ENCODE results near the gene MTCL1. TPM values are rescaled to one million over a fixed set of nuclear protein-coding genes. Genes with fewer than 3 reads are reported as not detected.

Gene MTCL1
- total and polyA plus RNA-seq, 4 donors: 1.3 to 12.4 (median 3.7) TPM

- 55 to 75% methylated on average over 4 of the region's 4 CpGs for WGBS, 2 donors
Observed at GRCh38 chr18:8854550-8854949, 149.2 kb downstream of the MTCL1 start.

GRCh38 chr18:8854962-8855361, 149.6 kb downstream of the MTCL1 start:
- no peaks in the 10 kb centered on the region for H3K36me3 ChIP-seq (ENCODE audit: control insufficient read depth in 4 of 4, insufficient read depth in 4 of 4, low read length in 4 of 4)
- WGBS, 2 donors: 50 to 51% methylated on average over 2 of the region's 2 CpGs
- no peaks in the 10 kb centered on the region for H3K4me1 ChIP-seq (ENCODE audit: control insufficient read depth in 5 of 5, insufficient read depth in 5 of 5, low read length in 5 of 5)
- no peaks in the 10 kb centered on the region for H3K9me3 ChIP-seq (ENCODE audit: control insufficient read depth in 4 of 4, insufficient read depth in 3 of 4, low read length in 3 of 4)
- H3K4me3 ChIP-seq: no peak overlapping the region
- H3K27me3 ChIP-seq (ENCODE audit: control insufficient read depth in 3 of 3, insufficient read depth in 3 of 3, low read length in 2 of 3): no peaks in the 10 kb centered on the region
- H3K9ac ChIP-seq (ENCODE audit: insufficient read depth in 1 of 2, low read length in 2 of 2): no peak overlapping the region
- no peak for TF ChIP-seq CTCF (IDR thresholded peaks at IDR 0.05; ENCODE audit: control extremely low read depth, extremely low read depth)
- no peak overlapping the region for H3K27ac ChIP-seq (ENCODE audit: low read depth in 1 of 2, low read length in 1 of 2)
- ATAC-seq (ENCODE audit: insufficient read depth, low FRiP score) (no peak), DNase-seq (no peak)

More at GRCh38 chr18:8854550-8854949, 149.2 kb downstream of the MTCL1 start:
- Histone ChIP-seq H3K9ac (ENCODE audit: insufficient read depth in 1 of 2, low read length in 2 of 2) (no peak overlapping the region), H3K27ac (ENCODE audit: low read depth in 1 of 2, low read length in 1 of 2) (no peak overlapping the region), H3K9me3 (ENCODE audit: control insufficient read depth in 4 of 4, insufficient read depth in 3 of 4, low read length in 3 of 4) (no peaks in the 10 kb centered on the region), H3K36me3 (ENCODE audit: control insufficient read depth in 4 of 4, insufficient read depth in 4 of 4, low read length in 4 of 4) (no peaks in the 10 kb centered on the region), H3K4me3 (no peak overlapping the region), H3K27me3 (ENCODE audit: control insufficient read depth in 3 of 3, insufficient read depth in 3 of 3, low read length in 2 of 3) (no peaks in the 10 kb centered on the region), H3K4me1 (ENCODE audit: control insufficient read depth in 5 of 5, insufficient read depth in 5 of 5, low read length in 5 of 5) (no peaks in the 10 kb centered on the region)
- no peak for TF ChIP-seq CTCF (IDR thresholded peaks at IDR 0.05; ENCODE audit: control extremely low read depth, extremely low read depth)
- ATAC-seq (ENCODE audit: insufficient read depth, low FRiP score) (no peak), DNase-seq (peak in 1 of 3 donors; percentile 20)

GRCh38 chr18:8856212-8856611, 150.9 kb downstream of the MTCL1 start:
- Histone ChIP-seq H3K4me3 (no peak overlapping the region), H3K4me1 (ENCODE audit: control insufficient read depth in 5 of 5, insufficient read depth in 5 of 5, low read length in 5 of 5) (no peaks in the 10 kb centered on the region), H3K27ac (ENCODE audit: low read depth in 1 of 2, low read length in 1 of 2) (no peak overlapping the region), H3K9ac (ENCODE audit: insufficient read depth in 1 of 2, low read length in 2 of 2) (no peak overlapping the region), H3K27me3 (ENCODE audit: control insufficient read depth in 3 of 3, insufficient read depth in 3 of 3, low read length in 2 of 3) (no peaks in the 10 kb centered on the region), H3K36me3 (ENCODE audit: control insufficient read depth in 4 of 4, insufficient read depth in 4 of 4, low read length in 4 of 4) (no peaks in the 10 kb centered on the region), H3K9me3 (ENCODE audit: control insufficient read depth in 4 of 4, insufficient read depth in 3 of 4, low read length in 3 of 4) (no peaks in the 10 kb centered on the region)
- WGBS, 2 donors: 83 to 84% methylated on average over 8 of the region's 8 CpGs
- ATAC-seq (ENCODE audit: insufficient read depth, low FRiP score) (no peak), DNase-seq (no peak)
- no peak for TF ChIP-seq CTCF (IDR thresholded peaks at IDR 0.05; ENCODE audit: control extremely low read depth, extremely low read depth)

- DNase-seq: no peak
- Histone ChIP-seq H3K9ac (ENCODE audit: insufficient read depth in 1 of 2, low read length in 2 of 2) (no peak overlapping the region), H3K4me1 (ENCODE audit: control insufficient read depth in 5 of 5, insufficient read depth in 5 of 5, low read length in 5 of 5) (no peaks in the 10 kb centered on the region), H3K36me3 (ENCODE audit: control insufficient read depth in 4 of 4, insufficient read depth in 4 of 4, low read length in 4 of 4) (no peaks in the 10 kb centered on the region), H3K4me3 (no peak overlapping the region), H3K9me3 (ENCODE audit: control insufficient read depth in 4 of 4, insufficient read depth in 3 of 4, low read length in 3 of 4) (no peaks in the 10 kb centered on the region), H3K27ac (ENCODE audit: low read depth in 1 of 2, low read length in 1 of 2) (no peak overlapping the region), H3K27me3 (ENCODE audit: control insufficient read depth in 3 of 3, insufficient read depth in 3 of 3, low read length in 2 of 3) (no peaks in the 10 kb centered on the region)
- no peak for TF ChIP-seq CTCF (IDR thresholded peaks at IDR 0.05; ENCODE audit: control extremely low read depth, extremely low read depth)
- 93 to 94% methylated on average over 32 to 34 of the region's 34 CpGs for WGBS, 2 donors
- ATAC-seq (ENCODE audit: insufficient read depth, low FRiP score): no peak
Observed at GRCh38 chr18:8856769-8857393, 151.5 kb downstream of the MTCL1 start.

Measured in lung (tissue), 12 donors.